CD4-positive, alpha-beta T cell (primary cell): ENCODE data around the gene COL24A1. TPM values are rescaled to one million over a fixed set of nuclear protein-coding genes. Genes with fewer than 3 reads are reported as not detected.
A peak's percentile ranks its signal among the peaks of the same experiment; 100 is the strongest.

Source experiments
- ATAC-seq: fragments of 200-7000 bp; cut with Tn5 transposase; one replicate; pipeline ENCODE4 v1.10.0; 2022; ENCODE audit warnings: mild to moderate bottlenecking; ENCODE audit not compliant: poor library complexity
- CTCF ChIA-PET: fragments of 350-600 bp; sonication (Branson Sonifier 250); formaldehyde crosslinking; loops from one replicate; lab custom pipeline; 2021; ENCODE audit warnings: antibody characterized with exemption, inconsistent platforms; lab: Charles Lee
- POLR2A ChIA-PET: fragments of 350-600 bp; sonication (Branson Sonifier 250); formaldehyde crosslinking; loops from one replicate; lab custom pipeline; 2021; ENCODE audit warnings: antibody characterized with exemption, inconsistent platforms; lab: Charles Lee
- DNase-seq, 14 experiments: peaks; one replicate each; pipeline ENCODE4 v3.0.0-alpha.2; 2013 to 2020; ENCODE audit warnings: mixed read lengths in 2 of 14
- H3K27ac ChIP-seq, 2 donors: one replicate each; pipeline versions ENCODE4 v1.5.1 to v1.7.0; 2013; ENCODE audit warnings: low read length in 2 of 2, low read depth in 1 of 2, mild to moderate bottlenecking in 1 of 2
- H3K27me3 ChIP-seq, 2 experiments: 1 replicate in 1 of 2; 2 replicates in 1 of 2; pipeline versions ENCODE4 v1.6.1 to v1.7.0; 2013; ENCODE audit warnings: low read length in 2 of 2, control low read depth in 1 of 2, mild to moderate bottlenecking in 1 of 2, moderate library complexity in 1 of 2; ENCODE audit not compliant: insufficient read depth in 2 of 2, control insufficient read depth in 1 of 2
- H3K36me3 ChIP-seq: one replicate; pipeline ENCODE4 v1.6.1; 2013; ENCODE audit warnings: low read length, control low read depth; ENCODE audit not compliant: insufficient read depth
- H3K4me1 ChIP-seq: one replicate; pipeline ENCODE4 v1.6.1; 2013; ENCODE audit warnings: low read length, control low read depth; ENCODE audit not compliant: insufficient read depth
- H3K4me3 ChIP-seq: one replicate; pipeline ENCODE4 v1.5.1; 2013; ENCODE audit warnings: mild to moderate bottlenecking, low read length, moderate library complexity
- H3K9me3 ChIP-seq, 2 experiments: 1 replicate in 1 of 2; 2 replicates in 1 of 2; pipeline versions ENCODE4 v1.6.1 to v1.7.0; 2013; ENCODE audit warnings: low read length in 2 of 2, mild to moderate bottlenecking in 2 of 2, control low read depth in 1 of 2, moderate library complexity in 1 of 2; ENCODE audit not compliant: control insufficient read depth in 1 of 2, insufficient read depth in 1 of 2
- H3K27ac Mint-ChIP-seq: one replicate; pipeline ENCODE4 v1.8.0; 2020; ENCODE audit warnings: mixed read lengths
- H3K27me3 Mint-ChIP-seq: one replicate; pipeline ENCODE4 v1.8.0; 2021; ENCODE audit warnings: mixed read lengths
- H3K36me3 Mint-ChIP-seq: one replicate; pipeline ENCODE4 v1.8.0; 2021; ENCODE audit warnings: low read depth, mixed read lengths
- H3K4me1 Mint-ChIP-seq: one replicate; pipeline ENCODE4 v1.8.0; 2021; ENCODE audit warnings: low read depth, mixed read lengths
- H3K4me3 Mint-ChIP-seq: one replicate; pipeline ENCODE4 v1.8.0; 2020; ENCODE audit warnings: mild to moderate bottlenecking, mixed read lengths
- H3K9me3 Mint-ChIP-seq: one replicate; pipeline ENCODE4 v1.8.0; 2020; ENCODE audit warnings: mixed read lengths
- CTCF ChIP-seq: fragments of 200-600 bp; IDR thresholded peaks from one replicate; pipeline ENCODE4 v1.8.0; 2022; ENCODE audit warnings: antibody characterized with exemption, mild to moderate bottlenecking
- intact Hi-C, 2 experiments: fragments of 100-400 bp; cut with DNase I in 1 of 2; cut with micrococcal nuclease in 1 of 2; formaldehyde crosslinking; loops; one replicate each; pipeline versions ENCODE4 v1.15.1 to v1.9.0; 2023 to 2025; cut with DNase I, micrococcal nuclease
- total RNA-seq, 174 experiments: library from RNA in 2 of 174; stranded (reverse) in 2 of 174; gene quantifications; one replicate each; pipeline ENCODE4 v1.2.3 and lab custom pipeline; 2021 to 2026

The COL24A1 gene
- total RNA-seq, 2 experiments from 2014 or later = 0.25 TPM; not detected in 1

- Histone ChIP-seq H3K27me3 (no peaks in the 10 kb centered on the region), H3K4me1 (no peaks in the 10 kb centered on the region), H3K36me3 (no peaks in the 10 kb centered on the region), H3K27ac (no peak overlapping the region), H3K4me3 (no peak overlapping the region), H3K9me3 (peaks cover 0 to 3% of the 10 kb centered on the region in 2 experiments)
- Mint-ChIP-seq H3K4me1 (no peaks in the 10 kb centered on the region), H3K36me3 (no peaks in the 10 kb centered on the region), H3K27ac (no peak overlapping the region), H3K4me3 (no peak overlapping the region), H3K9me3 (peaks cover 2% of the 10 kb centered on the region), H3K27me3 (no peaks in the 10 kb centered on the region)
- CTCF ChIA-PET = no interaction called here
- POLR2A ChIA-PET = no interaction called here
- no peak for ATAC-seq
- intact Hi-C loops = no loop called here
- peak; percentile 12 for TF ChIP-seq CTCF
- no peak for DNase-seq
Observed at GRCh38 chr1:85894651-85895050, 261.9 kb downstream of the COL24A1 start.

GRCh38 chr1:85892366-85892765, 264.2 kb downstream of the COL24A1 start:
- ATAC-seq = no peak
- no peaks in the 10 kb centered on the region for H3K9me3 Mint-ChIP-seq
- Histone ChIP-seq H3K27me3 (no peaks in the 10 kb centered on the region), H3K4me1 (no peaks in the 10 kb centered on the region), H3K4me3 (no peak overlapping the region), H3K27ac (no peak overlapping the region), H3K9me3 (peaks cover 0 to 3% of the 10 kb centered on the region in 2 experiments), H3K36me3 (no peaks in the 10 kb centered on the region)
- no peak for DNase-seq
- TF ChIP-seq CTCF = no peak
- H3K36me3 Mint-ChIP-seq = no peaks in the 10 kb centered on the region
- H3K27me3 Mint-ChIP-seq = no peaks in the 10 kb centered on the region
- POLR2A ChIA-PET = no interaction called here
- intact Hi-C loops = no loop called here
- H3K4me1 Mint-ChIP-seq = no peaks in the 10 kb centered on the region
- CTCF ChIA-PET = no interaction called here
- no peak overlapping the region for H3K4me3 Mint-ChIP-seq
- no peak overlapping the region for H3K27ac Mint-ChIP-seq

- intact Hi-C loops = no loop called here
- no peak overlapping the region for H3K4me3 ChIP-seq
- H3K27ac ChIP-seq = no peak overlapping the region
- H3K9me3 Mint-ChIP-seq = no peaks in the 10 kb centered on the region
- no peaks in the 10 kb centered on the region for H3K9me3 ChIP-seq
- ATAC-seq (no peak), DNase-seq (no peak)
- H3K27ac Mint-ChIP-seq = no peak overlapping the region
- ChIA-PET CTCF (no interaction called here), POLR2A (no interaction called here)
- H3K4me1 ChIP-seq = no peaks in the 10 kb centered on the region
- H3K36me3 ChIP-seq = no peaks in the 10 kb centered on the region
- H3K4me3 Mint-ChIP-seq = no peak overlapping the region
- no peaks in the 10 kb centered on the region for H3K27me3 ChIP-seq
- TF ChIP-seq CTCF = no peak
- H3K36me3 Mint-ChIP-seq = no peaks in the 10 kb centered on the region
- no peaks in the 10 kb centered on the region for H3K27me3 Mint-ChIP-seq
- no peaks in the 10 kb centered on the region for H3K4me1 Mint-ChIP-seq
Observed at GRCh38 chr1:85889870-85890269, 266.7 kb downstream of the COL24A1 start.
